RWPE1 (cell line): ENCODE results near the gene WARS2.

Experiments
- CTCF ChIA-PET: fragments of 350-600 bp; sonication (Branson Sonifier 250); formaldehyde crosslinking; extraction: SDS; loops from one replicate; lab custom pipeline; 2021; lab: Yijun Ruan, JAX
- POLR2A ChIA-PET: fragments of 400-600 bp; formaldehyde crosslinking; extraction: SDS; loops from one replicate; lab custom pipeline; 2020; ENCODE audit warnings: antibody characterized with exemption; ENCODE audit not compliant: low non-redundant PET; lab: Yijun Ruan, JAX
- DNase-seq: peaks from one replicate; pipeline ENCODE4 v3.0.0; 2012; ENCODE audit warnings: low spot score
- H3K27ac ChIP-seq: fragments of 450-650 bp; 2 replicates; pipeline ENCODE4 v1.5.1; 2017
- TF ChIP-seq, protein P1 (sequence below): fragments of 450-650 bp; conservative IDR thresholded peaks from 2 replicates; pipeline ENCODE4 v1.5.1; 2017; ENCODE audit warnings: low read depth, mild to moderate bottlenecking

WARS2 gene

DNA sequence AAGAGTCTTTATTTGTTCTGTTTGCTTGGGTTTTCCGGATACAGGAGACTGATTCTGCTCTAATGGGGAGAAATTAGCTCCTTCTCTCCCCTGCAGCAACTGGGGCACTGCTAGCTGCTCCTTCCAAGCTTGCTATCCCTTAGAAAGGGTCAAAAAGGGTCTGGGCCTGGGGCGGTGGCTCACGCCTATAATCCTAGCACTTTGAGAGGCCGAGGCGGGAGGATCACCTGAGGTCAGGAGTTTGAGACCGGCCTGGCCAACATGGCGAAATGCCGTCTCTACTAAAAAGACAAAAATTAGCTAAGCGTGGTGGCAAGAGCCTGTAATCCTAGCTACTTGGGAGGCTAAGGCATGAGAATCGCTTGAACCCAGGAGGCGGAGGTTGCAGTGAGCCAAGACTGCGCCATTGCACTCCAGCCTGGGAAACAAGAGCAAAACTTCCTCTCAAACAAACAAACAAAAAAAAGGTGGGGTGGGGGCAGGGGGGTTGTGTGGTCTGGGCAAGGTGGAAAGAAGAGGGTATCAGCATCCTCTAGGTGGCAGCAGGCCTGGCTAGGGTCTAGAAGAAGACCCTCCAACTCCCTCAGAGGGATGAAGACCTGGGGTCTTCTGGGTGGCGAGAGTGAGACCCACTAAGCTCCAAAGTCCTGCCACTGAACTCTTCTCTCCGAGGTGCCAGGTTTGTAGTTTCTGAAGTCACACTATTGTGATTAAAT, 136.9 kb downstream of the WARS2 start:
- DNase-seq = no peak
- TF ChIP-seq, protein P1, sequence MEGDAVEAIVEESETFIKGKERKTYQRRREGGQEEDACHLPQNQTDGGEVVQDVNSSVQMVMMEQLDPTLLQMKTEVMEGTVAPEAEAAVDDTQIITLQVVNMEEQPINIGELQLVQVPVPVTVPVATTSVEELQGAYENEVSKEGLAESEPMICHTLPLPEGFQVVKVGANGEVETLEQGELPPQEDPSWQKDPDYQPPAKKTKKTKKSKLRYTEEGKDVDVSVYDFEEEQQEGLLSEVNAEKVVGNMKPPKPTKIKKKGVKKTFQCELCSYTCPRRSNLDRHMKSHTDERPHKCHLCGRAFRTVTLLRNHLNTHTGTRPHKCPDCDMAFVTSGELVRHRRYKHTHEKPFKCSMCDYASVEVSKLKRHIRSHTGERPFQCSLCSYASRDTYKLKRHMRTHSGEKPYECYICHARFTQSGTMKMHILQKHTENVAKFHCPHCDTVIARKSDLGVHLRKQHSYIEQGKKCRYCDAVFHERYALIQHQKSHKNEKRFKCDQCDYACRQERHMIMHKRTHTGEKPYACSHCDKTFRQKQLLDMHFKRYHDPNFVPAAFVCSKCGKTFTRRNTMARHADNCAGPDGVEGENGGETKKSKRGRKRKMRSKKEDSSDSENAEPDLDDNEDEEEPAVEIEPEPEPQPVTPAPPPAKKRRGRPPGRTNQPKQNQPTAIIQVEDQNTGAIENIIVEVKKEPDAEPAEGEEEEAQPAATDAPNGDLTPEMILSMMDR = no peak
- ChIA-PET POLR2A (no interaction called here), CTCF (no interaction called here)
- no peak overlapping the region for H3K27ac ChIP-seq

GRCh38 chr1:119002028-119002686, 138.3 kb downstream of the WARS2 start:
- ChIA-PET POLR2A (no interaction called here), CTCF (no interaction called here)
- H3K27ac ChIP-seq = peak overlapping the region; percentile 58
- TF ChIP-seq, protein P1 = no peak
- peak; percentile 91 for DNase-seq

DNA sequence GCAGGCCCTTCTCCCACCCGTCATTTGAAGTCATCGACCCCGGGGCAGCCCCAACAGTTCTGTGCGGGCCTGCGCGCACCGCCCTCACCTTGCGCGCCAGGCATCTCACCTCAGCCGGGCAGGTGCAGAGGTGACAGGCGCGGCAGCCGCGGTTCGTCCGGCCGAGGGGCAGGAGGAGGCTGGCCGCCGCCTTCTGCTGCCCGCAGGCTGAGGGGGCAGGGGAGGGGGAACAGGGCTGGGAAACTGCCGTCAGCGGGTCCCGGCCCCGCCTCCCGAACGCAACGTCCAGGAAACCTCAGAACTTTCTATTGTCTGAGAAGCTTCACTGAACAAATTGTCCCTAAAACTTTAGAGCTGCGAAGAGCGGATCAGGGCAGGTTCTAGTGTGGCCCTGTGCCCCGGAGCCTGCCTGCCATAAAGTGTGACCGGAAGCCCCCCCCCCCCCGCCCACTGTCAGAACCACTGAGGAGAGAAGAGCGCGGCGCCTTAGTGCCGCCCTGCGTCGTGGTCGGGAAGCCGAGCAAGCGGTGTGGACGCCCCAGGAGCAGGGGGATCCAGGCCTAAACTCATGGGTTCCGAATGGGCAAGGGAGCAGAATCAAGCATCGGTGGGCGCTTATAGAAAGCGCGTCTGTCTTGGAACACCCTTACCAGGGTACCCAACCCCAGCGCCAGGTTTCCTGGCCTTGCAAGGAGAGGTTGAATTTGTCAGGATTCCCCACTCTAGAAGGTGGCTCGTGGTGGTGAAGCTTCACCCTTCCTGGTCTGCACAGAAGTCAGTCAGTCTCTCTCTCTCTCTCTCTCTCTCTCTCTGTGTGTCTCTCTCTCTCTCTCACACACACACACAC, 139.0 kb downstream of the WARS2 start:
- ChIA-PET POLR2A (no interaction called here), CTCF (no interaction called here)
- DNase-seq = no peak
- TF ChIP-seq, protein P1 = no peak
- H3K27ac ChIP-seq = peak overlapping the region; percentile 58

DNA sequence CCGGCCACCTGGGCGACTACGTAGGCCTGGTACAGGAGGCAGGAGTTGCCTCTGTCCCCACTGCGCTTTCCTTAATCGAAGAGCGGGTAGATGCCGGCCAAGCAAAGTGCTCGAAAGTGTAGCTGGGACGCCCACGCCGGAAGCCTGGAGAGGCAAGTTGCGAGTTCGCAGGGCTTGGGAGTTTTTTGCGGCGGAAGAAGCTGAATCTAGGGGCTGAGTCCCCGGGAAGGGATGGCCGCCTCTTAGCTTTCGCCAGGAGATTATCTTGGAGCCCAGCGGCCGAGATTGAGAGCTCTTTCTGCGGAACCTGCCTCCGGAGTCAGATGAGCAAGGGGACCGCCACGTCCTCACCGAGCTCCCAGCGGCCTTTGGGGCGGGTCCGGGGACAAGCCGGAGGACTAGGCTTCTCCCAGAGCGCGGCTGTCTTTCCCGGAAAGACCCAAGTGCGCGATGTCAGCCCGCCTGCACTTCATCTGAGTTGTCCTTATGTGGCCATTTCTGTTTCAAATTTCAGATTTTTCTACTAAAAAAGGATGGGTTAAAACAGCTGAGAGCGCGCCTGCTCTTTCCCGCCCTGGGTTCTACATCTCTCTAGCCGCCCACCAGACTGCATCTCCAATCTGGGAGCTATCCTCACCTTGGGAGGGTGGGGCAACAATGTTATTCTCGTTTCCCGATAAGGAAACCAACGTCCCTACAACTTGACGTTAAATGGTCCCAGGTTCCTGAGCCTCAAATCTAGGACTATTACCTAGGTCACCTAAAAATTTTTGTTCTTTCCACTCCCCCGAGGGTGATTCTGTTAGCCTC, 139.9 kb downstream of the WARS2 start:
- H3K27ac ChIP-seq = no peak overlapping the region
- ChIA-PET CTCF (no interaction called here), POLR2A (no interaction called here)
- TF ChIP-seq, protein P1 = no peak
- no peak for DNase-seq

DNA sequence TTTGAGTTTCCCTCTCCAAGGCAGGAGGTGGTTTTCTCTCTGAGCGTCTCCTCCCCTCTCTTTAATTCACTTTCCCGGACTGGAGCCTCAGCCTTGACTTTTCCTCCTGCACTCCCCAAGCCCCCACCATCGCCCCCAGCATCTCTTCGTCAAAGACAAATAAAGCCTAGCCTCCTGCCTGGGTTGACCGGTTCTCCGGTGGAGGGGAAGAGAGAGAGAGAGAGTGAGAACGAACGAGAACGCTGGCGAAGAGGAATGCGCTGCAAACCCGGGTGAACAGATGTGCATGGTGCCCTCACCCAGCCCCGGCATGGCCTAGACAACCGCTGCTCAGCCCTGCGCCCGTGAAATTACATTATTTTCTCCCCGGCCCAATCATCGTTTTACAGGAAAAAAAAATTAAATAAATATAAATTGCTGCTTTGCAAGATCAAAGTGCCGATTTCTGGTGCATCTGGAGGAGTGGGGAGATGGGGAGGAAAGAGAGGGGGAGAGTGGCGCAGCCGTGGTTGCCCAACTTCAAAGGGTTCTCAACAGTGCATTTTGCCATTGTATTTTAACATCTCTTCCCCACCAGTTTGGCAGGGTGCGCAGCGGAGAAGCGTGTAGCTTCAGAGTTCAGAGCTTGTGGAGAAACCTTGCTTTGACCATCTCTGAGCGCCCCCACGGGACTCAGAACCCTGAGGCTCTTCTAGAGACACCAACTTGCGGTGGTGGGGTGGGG, 140.9 kb downstream of the WARS2 start:
- ChIA-PET CTCF (no interaction called here), POLR2A (no interaction called here)
- TF ChIP-seq, protein P1 = no peak
- DNase-seq = no peak
- no peak overlapping the region for H3K27ac ChIP-seq
